ENCODE results near the gene FAM43B.
"Not testable (repeated sequence)": the region's sequence is repeated elsewhere in the genome, so short reads cannot be mapped to it uniquely, and the experiment has no call there.

FAM43B gene

GRCh38 chr1:20551945-20552727 is at the start of gene FAM43B:
Gene FAM43B, plus strand, starts transcription at chr1:20552573. Its CDS starts 401 bp downstream, at chr1:20552974.
- in situ Hi-C loops (cut with MboI; ENCODE audit: low pct_unique_long_range_greater_than_20kb, low sequenced_read_pairs, unreplicated experiment), result no loop called here
- peak; percentile 72 for DNase-seq (ENCODE audit: low spot score)
- TF ChIP-seq CTCF (IDR thresholded peaks at IDR 0.05; ENCODE audit: extremely low read depth, insufficient read depth, missing control alignments), result no peak

GRCh38 chr1:20505488-20505887 is 46.9 kb upstream of the FAM43B start:
- in situ Hi-C loops (cut with MboI; ENCODE audit: low pct_unique_long_range_greater_than_20kb, low sequenced_read_pairs, unreplicated experiment), result no loop called here
- no peak for TF ChIP-seq CTCF (IDR thresholded peaks at IDR 0.05; ENCODE audit: extremely low read depth, insufficient read depth, missing control alignments)
- DNase-seq (ENCODE audit: low spot score), result no peak

- in situ Hi-C loops (cut with MboI; ENCODE audit: low pct_unique_long_range_greater_than_20kb, low sequenced_read_pairs, unreplicated experiment), result no loop called here
- TF ChIP-seq CTCF (IDR thresholded peaks at IDR 0.05; ENCODE audit: extremely low read depth, insufficient read depth, missing control alignments), result no peak
- DNase-seq (ENCODE audit: low spot score), result no peak
These were observed 45.2 kb upstream of the FAM43B start for GRCh38 chr1:20507248-20507563.

GRCh38 chr1:20507564-20508410 is 44.6 kb upstream of the FAM43B start, which contains the start of gene MUL1:
Gene MUL1, minus strand, starts transcription at chr1:20508151. Its CDS starts 127 bp downstream, at chr1:20508024.
- peak; percentile 94 for DNase-seq (ENCODE audit: low spot score)
- in situ Hi-C loops (cut with MboI; ENCODE audit: low pct_unique_long_range_greater_than_20kb, low sequenced_read_pairs, unreplicated experiment), result no loop called here
- no peak for TF ChIP-seq CTCF (IDR thresholded peaks at IDR 0.05; ENCODE audit: extremely low read depth, insufficient read depth, missing control alignments)

- TF ChIP-seq CTCF (IDR thresholded peaks at IDR 0.05; ENCODE audit: extremely low read depth, insufficient read depth, missing control alignments), result no peak
- in situ Hi-C loops (cut with MboI; ENCODE audit: low pct_unique_long_range_greater_than_20kb, low sequenced_read_pairs, unreplicated experiment), result no loop called here
- no peak for DNase-seq (ENCODE audit: low spot score)
These were observed 44.0 kb upstream of the FAM43B start for GRCh38 chr1:20508411-20508771.

GRCh38 chr1:20511518-20512428 is 40.6 kb upstream of the FAM43B start:
- TF ChIP-seq CTCF (IDR thresholded peaks at IDR 0.05; ENCODE audit: extremely low read depth, insufficient read depth, missing control alignments), result no peak
- no peak for DNase-seq (ENCODE audit: low spot score)
- in situ Hi-C loops (cut with MboI; ENCODE audit: low pct_unique_long_range_greater_than_20kb, low sequenced_read_pairs, unreplicated experiment), result no loop called here

- in situ Hi-C loops (cut with MboI; ENCODE audit: low pct_unique_long_range_greater_than_20kb, low sequenced_read_pairs, unreplicated experiment); DNase-seq (ENCODE audit: low spot score): not testable (repeated sequence)
These were observed 32.6 kb upstream of the FAM43B start for GRCh38 chr1:20519609-20520262.

Measured in GM13977 (cell line).